ENCODE measurements around the gene PHLDB2.

DNA sequence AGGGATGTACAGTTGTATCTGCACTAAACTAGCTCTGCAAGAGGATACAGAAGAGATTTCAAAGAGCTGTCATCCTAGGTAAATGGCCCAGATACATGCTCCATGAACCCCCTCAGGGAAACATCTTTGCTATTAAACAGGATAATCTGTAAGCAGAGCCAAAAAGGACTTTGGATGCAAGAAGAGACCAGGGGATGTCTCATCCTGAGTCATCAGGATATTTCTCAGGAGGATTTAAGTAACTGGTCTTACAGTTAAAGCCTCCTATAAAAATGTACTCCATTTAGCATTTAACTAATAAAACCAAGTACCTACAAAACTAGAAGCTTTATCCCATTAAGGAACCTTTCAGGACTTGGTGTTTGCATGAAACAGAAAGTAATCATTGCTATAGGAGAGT lies 48.2 kb upstream of the PHLDB2 start:
- no peak for TF ChIP-seq TAF1 (IDR thresholded peaks at IDR 0.05; ENCODE audit: low read depth, low read length)
- no peak for TF ChIP-seq POLR2AphosphoS5 (IDR thresholded peaks at IDR 0.05; ENCODE audit: low read depth, low read length)
- no peak for TF ChIP-seq POLR2A (IDR thresholded peaks at IDR 0.05; ENCODE audit: low read depth, low read length)
- TF ChIP-seq POU2F2 (IDR thresholded peaks at IDR 0.05; ENCODE audit: low read depth, low read length) = no peak
- TF ChIP-seq PAX5 (IDR thresholded peaks at IDR 0.05; ENCODE audit: insufficient read depth, low read length, severe bottlenecking) = no peak
- no peak for TF ChIP-seq SPI1 (IDR thresholded peaks at IDR 0.05; ENCODE audit: low read depth, low read length)

Data from GM12891 (cell line).